PC-9 (cell line): ENCODE measurements around the gene COG5.
A peak's percentile ranks its signal among the peaks of the same experiment; 100 is the strongest.

ENCODE experiments used
- EZH2 ChIP-seq: fragments of 200-600 bp; sonication (generic); IDR thresholded peaks from 2 replicates; pipeline ENCODE4 v1.8.0; 2017; ENCODE audit warnings: antibody characterized with exemption, low read depth
- TF ChIP-seq, protein P1 (sequence below): fragments of 200-600 bp; sonication (generic); conservative IDR thresholded peaks from 2 replicates; pipeline ENCODE4 v1.6.1; 2017; ENCODE audit warnings: mixed run types, antibody characterized with exemption, mild to moderate bottlenecking, moderate library complexity

DNA sequence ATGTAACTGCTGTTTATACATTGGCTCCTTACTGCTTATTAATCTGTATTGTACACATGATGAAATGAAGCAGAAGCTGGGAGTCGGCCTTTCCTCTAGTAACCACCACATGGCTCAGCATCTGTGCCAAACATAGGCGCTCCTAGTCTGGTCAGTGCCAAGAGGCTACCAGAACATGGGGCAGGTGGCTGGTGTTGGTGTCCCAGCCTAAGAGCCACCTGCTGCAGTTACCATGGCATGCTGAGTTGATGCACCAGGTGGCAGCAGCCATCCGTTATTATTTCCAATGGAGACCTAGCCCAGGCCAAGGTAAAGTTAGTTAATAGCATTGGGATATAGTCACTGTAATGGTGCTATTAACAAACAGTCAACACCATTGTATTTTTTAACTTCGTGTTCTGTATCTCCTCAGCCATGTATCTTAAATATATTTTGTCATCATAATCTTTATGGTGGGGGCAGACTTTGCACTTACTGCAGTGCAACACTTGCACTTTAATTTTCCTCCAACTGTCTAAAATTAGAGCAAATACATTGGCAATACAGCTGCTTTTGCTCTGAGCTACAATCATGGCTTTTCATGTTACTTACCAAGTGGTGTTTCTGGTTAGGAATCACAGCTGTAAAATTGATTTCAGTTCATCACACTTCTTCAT is 361.8 kb downstream of the COG5 start:
- no peak for TF ChIP-seq EZH2
- TF ChIP-seq, protein P1, sequence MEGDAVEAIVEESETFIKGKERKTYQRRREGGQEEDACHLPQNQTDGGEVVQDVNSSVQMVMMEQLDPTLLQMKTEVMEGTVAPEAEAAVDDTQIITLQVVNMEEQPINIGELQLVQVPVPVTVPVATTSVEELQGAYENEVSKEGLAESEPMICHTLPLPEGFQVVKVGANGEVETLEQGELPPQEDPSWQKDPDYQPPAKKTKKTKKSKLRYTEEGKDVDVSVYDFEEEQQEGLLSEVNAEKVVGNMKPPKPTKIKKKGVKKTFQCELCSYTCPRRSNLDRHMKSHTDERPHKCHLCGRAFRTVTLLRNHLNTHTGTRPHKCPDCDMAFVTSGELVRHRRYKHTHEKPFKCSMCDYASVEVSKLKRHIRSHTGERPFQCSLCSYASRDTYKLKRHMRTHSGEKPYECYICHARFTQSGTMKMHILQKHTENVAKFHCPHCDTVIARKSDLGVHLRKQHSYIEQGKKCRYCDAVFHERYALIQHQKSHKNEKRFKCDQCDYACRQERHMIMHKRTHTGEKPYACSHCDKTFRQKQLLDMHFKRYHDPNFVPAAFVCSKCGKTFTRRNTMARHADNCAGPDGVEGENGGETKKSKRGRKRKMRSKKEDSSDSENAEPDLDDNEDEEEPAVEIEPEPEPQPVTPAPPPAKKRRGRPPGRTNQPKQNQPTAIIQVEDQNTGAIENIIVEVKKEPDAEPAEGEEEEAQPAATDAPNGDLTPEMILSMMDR = peak; percentile 67
